Measurements from ENCODE around the gene DPP6. TPM values are rescaled to one million over a fixed set of nuclear protein-coding genes. Genes with fewer than 3 reads are reported as not detected.

The DPP6 gene
- total RNA-seq, 3 donors from 2014 or later: 0.59 to 0.98 TPM; not detected in 1

GRCh38 chr7:154853063-154853726 is 801.0 kb downstream of the DPP6 start:
- intact Hi-C loops (cut with DNase I; ENCODE audit: low total_unique reads): no loop called here

GRCh38 chr7:154853727-154854095 is 801.5 kb downstream of the DPP6 start:
- Histone ChIP-seq H3K9me3 (peaks cover 0 to 16% of the 10 kb centered on the region in 2 donors), H3K36me3 (no peaks in the 10 kb centered on the region), H3K27ac (no peak overlapping the region), H3K27me3 (no peaks in the 10 kb centered on the region), H3K4me1 (no peaks in the 10 kb centered on the region), H3K4me3 (no peak overlapping the region)
- intact Hi-C loops (cut with DNase I; ENCODE audit: low total_unique reads): no loop called here
- TF ChIP-seq POLR2A (IDR thresholded peaks at IDR 0.05) (no peak), POLR2AphosphoS5 (IDR thresholded peaks at IDR 0.05) (no peak), CTCF (IDR thresholded peaks at IDR 0.05) (no peak)
- DNase-seq (ENCODE audit: low spot score in 2 of 2): no peak

More at GRCh38 chr7:154853063-154853726, 801.0 kb downstream of the DPP6 start:
- no peak for DNase-seq (ENCODE audit: low spot score in 2 of 2)
- no peak overlapping the region for H3K27ac ChIP-seq
- no peaks in the 10 kb centered on the region for H3K27me3 ChIP-seq
- TF ChIP-seq POLR2AphosphoS5 (IDR thresholded peaks at IDR 0.05): no peak
- TF ChIP-seq POLR2A (IDR thresholded peaks at IDR 0.05): no peak
- no peak for TF ChIP-seq CTCF (IDR thresholded peaks at IDR 0.05)
- H3K4me3 ChIP-seq: no peak overlapping the region
- H3K9me3 ChIP-seq: peaks cover 0 to 16% of the 10 kb centered on the region in 2 donors
- no peaks in the 10 kb centered on the region for H3K36me3 ChIP-seq
- H3K4me1 ChIP-seq: no peaks in the 10 kb centered on the region

- intact Hi-C loops (cut with DNase I; ENCODE audit: low total_unique reads): no loop called here
- Histone ChIP-seq H3K36me3 (no peaks in the 10 kb centered on the region), H3K4me1 (no peaks in the 10 kb centered on the region), H3K4me3 (no peak overlapping the region), H3K27ac (no peak overlapping the region), H3K27me3 (no peaks in the 10 kb centered on the region), H3K9me3 (peaks cover 0 to 11% of the 10 kb centered on the region in 2 donors)
- no peak for DNase-seq (ENCODE audit: low spot score in 2 of 2)
- TF ChIP-seq POLR2A (IDR thresholded peaks at IDR 0.05) (no peak), POLR2AphosphoS5 (IDR thresholded peaks at IDR 0.05) (no peak), CTCF (IDR thresholded peaks at IDR 0.05) (no peak)
Observed at GRCh38 chr7:154854836-154855235, 802.6 kb downstream of the DPP6 start.

- H3K27me3 ChIP-seq: no peaks in the 10 kb centered on the region
- no peaks in the 10 kb centered on the region for H3K4me1 ChIP-seq
- H3K4me3 ChIP-seq: no peak overlapping the region
- H3K36me3 ChIP-seq: no peaks in the 10 kb centered on the region
- DNase-seq (ENCODE audit: low spot score in 2 of 2): no peak
- peaks cover 0 to 6% of the 10 kb centered on the region in 2 donors for H3K9me3 ChIP-seq
- no peak overlapping the region for H3K27ac ChIP-seq
- intact Hi-C loops (cut with DNase I; ENCODE audit: low total_unique reads): no loop called here
- no peak for TF ChIP-seq CTCF (IDR thresholded peaks at IDR 0.05)
- TF ChIP-seq POLR2A (IDR thresholded peaks at IDR 0.05): no peak
- no peak for TF ChIP-seq POLR2AphosphoS5 (IDR thresholded peaks at IDR 0.05)
Observed at GRCh38 chr7:154855366-154855765, 803.2 kb downstream of the DPP6 start.

GRCh38 chr7:154856733-154857132 is 804.5 kb downstream of the DPP6 start:
- no peaks in the 10 kb centered on the region for H3K36me3 ChIP-seq
- peaks cover 0 to 4% of the 10 kb centered on the region in 2 donors for H3K9me3 ChIP-seq
- intact Hi-C loops (cut with DNase I; ENCODE audit: low total_unique reads): no loop called here
- no peaks in the 10 kb centered on the region for H3K4me1 ChIP-seq
- no peak overlapping the region for H3K4me3 ChIP-seq
- no peak overlapping the region for H3K27ac ChIP-seq
- TF ChIP-seq POLR2AphosphoS5 (IDR thresholded peaks at IDR 0.05): no peak
- TF ChIP-seq CTCF (IDR thresholded peaks at IDR 0.05): no peak
- no peak for TF ChIP-seq POLR2A (IDR thresholded peaks at IDR 0.05)
- no peaks in the 10 kb centered on the region for H3K27me3 ChIP-seq
- no peak for DNase-seq (ENCODE audit: low spot score in 2 of 2)
